Stimulated activated CD8-positive, alpha-beta memory T cell treated with anti-CD3 and anti-CD28 coated beads, Interleukin-7, amount 100 ng/mL, for 24 hours (primary cell): ENCODE results near the gene COL24A1.
A peak's percentile ranks its signal among the peaks of the same experiment; 100 is the strongest.
"Not testable (repeated sequence)": the region's sequence is repeated elsewhere in the genome, so short reads cannot be mapped to it uniquely, and the experiment has no call there.

ENCODE experiments used
- DNase-seq: peaks from one replicate; pipeline ENCODE4 v3.0.0-alpha.2; 2020; ENCODE audit warnings: low read depth

The COL24A1 gene

DNA sequence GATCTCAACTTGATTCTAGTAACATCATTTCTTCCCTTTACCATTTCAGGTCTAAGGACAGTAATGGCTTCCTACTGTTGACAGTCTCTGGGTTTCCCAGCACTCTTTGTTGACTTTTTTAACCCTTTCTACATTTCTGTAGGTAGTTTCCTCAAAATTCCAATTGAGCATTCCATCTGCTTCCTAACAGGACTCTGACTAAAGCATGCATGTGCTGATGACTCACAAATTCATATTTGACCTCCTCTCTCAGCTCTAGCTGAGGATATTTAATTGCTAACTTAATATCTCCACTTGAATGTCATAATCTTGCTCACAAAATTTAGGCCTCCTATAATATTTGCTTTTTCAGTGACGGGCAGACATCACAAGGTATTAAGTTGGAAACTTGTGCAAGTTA is 355.1 kb downstream of the COL24A1 start:
- no peak for DNase-seq

DNA sequence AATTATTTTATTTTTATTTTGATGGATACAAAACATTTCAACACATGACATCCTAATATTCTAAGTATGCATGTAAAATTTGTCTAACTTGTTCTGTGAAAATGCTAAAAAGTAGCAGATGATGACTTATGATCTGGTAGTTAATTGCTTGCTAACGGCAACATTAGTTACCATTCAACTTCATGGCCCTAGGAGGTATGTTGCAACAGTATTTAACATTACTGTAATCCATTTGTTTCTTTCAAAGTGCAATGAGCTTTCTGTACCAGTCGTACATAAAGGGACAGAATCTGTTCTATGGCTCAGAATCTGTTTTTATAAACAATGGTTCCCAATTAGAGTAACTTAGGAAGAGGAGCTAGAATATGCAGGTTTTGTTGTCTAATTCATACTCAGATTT is 356.8 kb downstream of the COL24A1 start:
- DNase-seq: no peak

DNA sequence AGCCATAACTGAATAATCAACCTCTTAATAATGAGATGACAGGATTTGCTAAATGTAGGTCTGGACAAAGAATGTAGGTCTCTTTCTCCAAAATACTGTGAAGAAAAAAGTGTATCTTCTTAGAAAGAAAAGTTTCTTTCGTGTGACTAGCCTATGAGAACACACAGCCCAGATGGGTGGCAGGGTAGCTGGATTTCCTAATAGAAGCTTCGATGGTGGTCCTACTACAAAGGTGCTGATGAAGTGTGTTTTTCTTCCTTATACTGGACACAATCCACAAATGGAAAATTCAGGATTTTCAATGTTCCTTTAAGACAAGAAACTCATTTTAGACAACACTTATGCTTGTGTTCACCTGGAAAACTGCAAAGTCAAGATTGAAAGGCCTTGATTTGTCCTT is 358.2 kb downstream of the COL24A1 start:
- DNase-seq: no peak

DNA sequence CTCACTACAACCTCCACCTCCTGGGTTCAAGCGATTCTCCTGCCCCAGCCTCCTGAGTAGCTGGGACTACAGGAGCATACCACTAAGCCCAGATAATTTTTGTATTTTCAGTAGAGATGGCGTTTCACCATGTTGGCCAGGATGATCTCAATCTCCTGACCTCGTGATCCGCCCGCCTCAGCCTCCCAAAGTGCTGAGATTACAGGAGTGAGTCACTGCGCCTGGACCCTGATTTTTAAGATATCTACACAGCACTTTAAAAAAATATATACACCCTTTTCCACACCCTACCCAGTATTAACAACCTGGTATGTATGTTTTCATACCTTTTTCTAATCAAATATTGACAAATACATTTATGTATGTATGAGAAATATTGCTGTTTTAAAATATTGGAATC is 379.6 kb downstream of the COL24A1 start:
- DNase-seq: not testable (repeated sequence)

DNA sequence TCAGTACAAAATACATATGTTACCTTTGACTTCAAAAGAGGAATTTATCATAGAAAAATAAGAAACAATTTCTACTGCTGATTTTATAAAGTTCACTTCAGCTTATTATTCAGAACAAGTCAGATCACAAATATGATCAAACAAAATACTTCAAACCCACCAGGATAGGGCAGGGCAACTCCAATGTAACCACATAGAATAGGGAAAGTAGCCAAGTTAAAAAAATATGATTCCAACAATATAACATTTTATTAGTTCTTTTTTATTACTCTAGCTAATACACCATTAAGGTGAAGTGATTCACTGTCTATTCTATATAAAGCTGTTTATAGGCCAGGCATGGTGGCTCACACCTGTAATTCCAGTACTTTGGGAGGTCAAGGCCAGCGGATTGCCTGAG is 393.8 kb downstream of the COL24A1 start:
- DNase-seq: no peak

DNA sequence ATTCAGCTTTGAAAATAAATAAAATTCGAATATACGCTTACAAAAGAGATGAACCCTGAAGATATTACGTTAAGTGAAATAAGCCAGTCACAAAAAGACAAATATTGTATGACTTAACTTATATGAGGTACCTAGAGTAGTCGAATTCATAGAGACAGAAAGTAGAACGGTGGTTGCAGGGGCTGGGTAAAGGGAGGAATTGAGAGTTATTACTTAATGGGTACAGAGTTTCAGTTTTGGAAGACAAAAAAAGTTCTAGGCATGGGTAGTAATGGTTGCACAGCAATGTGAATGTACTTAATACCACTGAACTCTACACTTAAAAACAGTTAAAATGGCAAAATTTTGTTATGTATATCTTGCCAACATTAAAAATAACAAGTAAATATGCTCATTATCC is 399.7 kb downstream of the COL24A1 start:
- DNase-seq: no peak

DNA sequence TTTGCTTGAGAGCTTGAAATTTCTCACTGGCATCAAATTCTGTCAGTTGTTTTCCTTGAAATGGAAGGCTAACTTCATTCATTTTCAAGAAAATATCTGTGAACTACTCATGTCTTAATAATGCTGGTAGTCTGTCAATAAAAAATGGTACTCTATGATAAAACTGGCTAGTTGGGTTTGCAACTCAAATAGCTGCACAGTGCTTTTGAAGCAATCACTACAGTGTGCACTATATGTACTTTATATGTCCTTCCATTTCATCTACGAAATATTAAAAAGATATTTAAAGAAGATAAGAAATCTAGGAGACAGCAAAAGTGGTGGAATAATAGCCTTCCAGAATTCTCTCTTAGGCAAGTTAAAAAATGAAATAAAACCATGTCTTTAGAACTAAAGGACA is 408.5 kb downstream of the COL24A1 start:
- DNase-seq: no peak

DNA sequence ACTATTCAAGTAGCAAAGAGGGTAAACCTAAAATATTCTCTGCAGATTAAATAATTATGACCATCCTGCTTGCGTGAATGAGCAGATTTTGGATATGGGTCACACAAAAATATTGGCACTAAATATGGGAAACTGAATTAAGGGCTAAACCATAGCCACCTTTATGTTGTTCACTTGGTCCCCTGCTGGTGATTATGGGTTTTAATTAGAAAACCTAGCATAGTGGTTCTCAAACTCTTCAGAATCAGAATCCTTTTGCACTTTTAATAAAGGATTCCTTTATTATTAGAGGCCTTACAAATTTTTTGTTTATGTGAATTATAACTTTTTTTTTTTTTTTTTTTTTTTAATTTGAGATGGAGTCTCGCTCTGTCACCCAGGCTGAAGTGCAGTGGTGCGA is 409.8 kb downstream of the COL24A1 start:
- DNase-seq: no peak

DNA sequence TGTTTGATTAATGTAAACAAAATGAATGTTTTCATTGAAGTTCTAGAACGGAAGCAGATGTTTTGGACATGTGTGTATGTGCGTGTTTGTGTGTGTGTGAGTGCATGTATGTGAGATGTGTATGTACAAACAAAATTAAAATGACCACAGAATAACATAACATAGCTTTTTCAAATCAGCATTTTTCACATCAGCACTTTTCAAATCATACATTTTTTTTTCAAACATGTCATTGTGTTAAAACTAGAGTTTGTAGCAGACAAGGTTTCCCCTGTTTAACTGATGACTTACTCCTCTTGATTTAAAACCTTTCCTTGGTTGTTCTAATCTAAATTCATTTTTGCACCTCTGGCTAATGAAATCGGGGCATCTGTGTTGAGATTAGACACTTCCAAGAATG is 412.8 kb downstream of the COL24A1 start:
- no peak for DNase-seq

DNA sequence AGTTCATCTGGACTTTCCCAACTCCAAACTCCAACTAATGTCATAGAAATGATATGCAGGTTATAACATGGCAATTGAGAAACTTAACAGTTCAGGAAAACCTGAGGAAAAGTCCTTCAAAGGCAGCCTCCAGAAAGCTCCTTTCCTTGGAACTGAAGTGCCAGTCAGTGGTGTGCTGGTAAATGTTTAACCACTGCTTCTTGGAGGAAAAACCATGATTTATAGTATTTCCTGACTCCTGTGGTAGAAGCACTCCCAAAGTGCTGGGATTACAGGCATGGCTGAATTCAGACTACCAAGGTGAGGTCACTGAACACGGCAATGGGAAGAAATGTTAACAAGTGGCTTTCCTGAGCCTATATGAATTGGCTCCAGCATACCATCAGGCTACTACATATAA is 421.6 kb downstream of the COL24A1 start:
- no peak for DNase-seq

DNA sequence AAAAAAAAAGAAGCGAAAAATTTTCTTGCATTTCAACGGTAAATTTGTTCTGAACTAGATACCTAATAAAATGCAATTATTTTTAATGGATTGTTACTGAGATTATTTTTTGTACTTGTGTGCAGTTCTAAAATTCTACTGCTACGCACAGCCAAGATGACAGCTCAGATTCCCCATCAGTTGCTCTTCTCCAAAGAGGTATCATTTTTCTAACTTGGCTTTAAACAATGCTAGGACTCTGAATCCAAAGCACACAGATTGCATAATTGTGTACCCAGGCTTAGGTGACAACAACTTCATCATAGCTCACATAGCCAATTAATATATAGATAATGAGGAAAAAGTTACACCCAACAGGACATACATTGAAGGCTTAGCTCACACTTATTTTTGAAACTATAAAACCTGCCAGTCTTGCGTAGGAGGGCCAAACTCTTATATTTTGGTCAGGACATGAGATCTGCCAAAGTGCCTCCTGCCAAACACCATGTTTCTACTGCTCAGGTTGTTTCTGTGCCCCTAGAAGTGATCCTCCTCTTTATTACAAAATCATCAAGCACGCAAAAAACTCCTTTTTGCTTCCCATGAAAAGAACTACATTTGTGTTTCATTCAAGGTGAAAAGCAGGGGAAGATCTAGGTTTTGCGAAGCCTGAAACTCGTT is 437.8 kb downstream of the COL24A1 start:
- no peak for DNase-seq

DNA sequence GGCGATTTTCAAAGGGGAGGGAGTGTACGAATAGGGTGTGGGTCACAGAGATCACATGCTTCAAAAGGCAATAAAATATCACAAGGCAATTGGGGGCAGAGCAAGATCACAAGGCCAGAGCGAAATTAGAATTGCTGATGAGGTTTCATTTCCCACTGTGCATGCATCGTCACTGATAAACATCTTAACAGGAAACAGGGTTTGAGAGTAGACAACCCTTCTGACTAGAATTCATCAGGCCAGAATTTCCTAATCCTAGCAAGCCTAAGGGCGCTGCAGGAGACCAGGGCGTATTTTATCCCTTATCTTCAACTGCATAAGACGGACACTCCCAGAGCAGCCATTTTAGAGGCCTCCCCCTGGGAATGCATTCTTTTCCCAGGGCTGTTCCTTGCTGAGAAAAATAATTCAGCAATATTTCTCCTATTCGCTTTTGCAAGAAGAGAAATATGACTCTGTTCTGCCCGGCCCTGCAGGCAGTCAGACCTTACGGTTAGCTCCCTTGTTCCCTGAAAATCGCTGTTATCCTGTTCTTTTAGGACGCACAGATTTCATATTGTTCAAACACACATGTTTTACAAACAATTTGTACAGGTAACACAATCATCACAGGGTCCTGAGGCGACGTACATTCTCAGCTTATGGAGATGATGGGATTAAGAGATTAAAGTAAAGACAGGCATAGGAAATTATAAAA is 442.0 kb downstream of the COL24A1 start:
- not testable (repeated sequence) for DNase-seq

DNA sequence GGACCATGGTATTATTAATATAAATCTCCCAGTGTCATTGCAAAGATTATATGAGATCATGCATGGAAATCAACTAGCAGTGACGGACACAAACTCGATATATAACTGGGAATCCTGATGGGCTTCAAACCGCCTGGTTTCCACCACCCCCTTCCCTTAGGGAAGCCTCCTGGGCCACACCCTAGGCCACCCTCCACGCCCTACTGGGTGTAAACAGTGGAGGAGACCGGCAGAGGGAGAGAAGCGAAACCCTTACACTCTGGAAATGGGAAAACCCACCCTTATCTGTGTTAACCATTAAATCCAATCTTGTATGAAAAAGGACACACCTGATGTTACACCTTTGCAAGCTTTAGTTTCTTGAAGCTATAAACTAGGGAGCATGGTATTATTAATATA is 447.7 kb downstream of the COL24A1 start:
- DNase-seq: no peak

DNA sequence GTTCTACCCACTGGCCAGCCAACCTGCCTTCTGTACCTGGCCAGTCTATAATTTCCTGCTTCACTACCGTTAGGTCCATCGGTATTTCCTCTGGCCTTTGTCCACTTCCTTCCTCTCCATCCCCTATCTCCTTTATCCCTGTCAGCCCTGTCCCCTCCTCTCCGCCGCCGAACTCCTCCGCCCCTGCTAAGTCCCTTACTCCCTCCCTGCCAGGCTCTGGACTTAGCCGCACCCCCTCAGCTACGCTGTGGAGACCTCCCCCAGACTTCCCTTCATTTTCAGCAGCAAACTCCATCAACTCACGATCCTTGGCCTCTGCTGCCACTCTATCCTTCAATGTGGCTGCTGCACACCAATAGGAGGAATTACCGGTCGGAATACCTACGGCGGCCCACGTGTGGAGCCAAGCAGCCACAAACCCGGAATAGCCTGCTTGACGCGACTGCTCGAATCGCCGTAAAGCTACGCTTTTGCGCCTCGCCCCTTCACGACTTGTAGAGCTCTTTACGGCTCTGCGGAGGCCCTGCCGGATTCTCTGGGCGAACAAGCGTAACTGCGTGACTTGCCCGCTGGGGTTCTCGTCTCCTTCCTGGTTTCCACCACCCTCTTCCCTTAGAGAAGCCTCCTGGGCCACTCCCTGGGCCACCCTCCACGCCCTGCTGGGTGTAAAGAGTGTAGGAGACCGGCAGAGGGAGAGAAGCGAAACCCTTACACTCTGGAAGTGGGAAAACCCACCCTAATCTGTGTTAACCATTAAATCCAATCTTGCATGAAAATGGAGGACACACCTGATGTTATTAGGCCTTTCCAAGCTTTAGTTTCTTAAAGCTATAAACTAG is 448.4 kb downstream of the COL24A1 start, which contains the start of gene ZNHIT6:
Gene ZNHIT6, minus strand, starts transcription at position 444 of the 839 bp plus-strand sequence. Its CDS starts 149 bp downstream, at position 295.
- DNase-seq: peak; percentile 59

DNA sequence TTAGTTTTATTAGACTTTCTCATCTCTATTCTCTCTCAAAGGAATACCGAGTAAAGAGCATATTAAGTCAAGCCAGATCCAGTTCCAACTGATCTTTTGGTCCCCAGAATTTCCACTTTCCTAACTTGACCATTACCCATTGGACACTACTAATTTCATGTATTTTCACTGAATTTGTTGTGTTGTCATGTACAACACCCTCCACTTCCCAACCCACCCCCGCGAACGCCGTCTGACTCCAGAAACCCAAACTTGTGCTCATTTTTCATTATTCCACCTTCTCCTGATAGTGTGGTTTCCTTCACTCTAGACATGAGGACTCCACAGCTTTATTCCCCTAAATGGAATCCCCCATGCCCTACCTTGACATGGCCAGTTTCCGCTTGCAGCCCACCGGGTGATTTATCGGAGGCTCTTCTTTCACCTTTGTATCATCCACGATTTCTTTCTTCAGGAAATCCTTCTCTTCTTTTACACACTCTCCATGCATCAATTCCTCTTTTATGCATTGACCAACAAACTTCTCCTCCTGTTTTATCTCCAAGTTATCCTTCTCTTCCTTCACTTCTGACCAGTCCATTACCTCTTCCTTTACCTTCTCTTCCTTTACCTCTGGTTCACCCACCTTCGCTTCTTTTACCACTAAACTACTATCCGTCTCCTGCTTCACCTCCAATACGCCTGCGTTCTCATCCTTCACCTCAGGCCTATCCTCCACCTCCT is 449.1 kb downstream of the COL24A1 start:
- no peak for DNase-seq

DNA sequence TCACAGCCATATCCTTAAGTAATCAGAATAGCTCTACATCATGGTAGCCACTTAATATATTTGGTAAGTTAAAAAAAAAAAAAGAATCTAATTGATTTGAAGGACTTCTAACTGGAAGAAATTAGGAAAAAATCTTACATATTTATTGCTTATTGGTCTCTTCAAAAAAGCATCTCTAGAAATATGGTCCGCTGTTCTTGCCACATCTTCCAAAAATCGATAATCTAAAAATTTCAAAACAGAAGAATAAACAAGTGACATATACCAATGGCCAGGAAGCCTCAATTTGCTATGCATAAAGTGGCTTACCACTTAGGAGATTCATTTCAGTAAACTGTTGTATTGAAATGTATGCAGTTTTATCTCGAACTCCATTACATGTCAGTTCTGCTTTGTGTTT is 450.6 kb downstream of the COL24A1 start:
- no peak for DNase-seq

DNA sequence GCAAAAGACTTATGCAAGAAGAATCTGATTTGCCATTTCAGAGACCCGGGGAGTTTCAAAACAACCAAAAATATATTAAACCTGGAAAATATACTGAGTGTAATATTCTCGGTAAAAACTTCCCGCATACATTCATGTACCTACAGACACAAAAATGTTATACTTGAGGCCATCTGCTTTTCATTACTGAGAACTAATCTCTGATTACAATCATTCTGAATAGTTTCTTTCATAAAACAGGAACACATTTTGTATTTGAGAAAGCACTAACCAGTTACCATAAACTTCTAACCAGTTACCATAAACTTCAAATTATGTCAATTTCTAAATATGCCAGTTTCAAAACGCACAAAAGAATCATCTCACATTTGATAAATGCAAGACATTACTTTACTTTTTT is 456.1 kb downstream of the COL24A1 start:
- no peak for DNase-seq

DNA sequence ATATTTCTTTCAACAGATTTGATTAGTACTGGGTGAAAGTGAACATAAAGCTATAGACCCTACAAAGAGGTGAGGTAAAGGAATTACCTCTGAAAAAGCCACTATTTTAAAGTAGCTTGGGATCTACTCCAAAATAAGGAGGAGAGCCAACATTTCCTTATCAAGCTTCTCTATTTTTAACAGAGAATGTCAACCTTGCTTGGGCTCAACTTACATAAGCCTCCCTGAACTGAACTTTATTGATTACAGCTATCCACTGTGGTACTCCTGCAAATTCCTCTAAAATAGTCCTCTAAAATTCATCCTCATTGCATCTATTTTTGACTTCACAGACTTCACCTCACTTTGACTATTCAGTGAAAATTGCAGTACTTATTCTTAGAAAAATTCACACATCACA is 458.7 kb downstream of the COL24A1 start:
- no peak for DNase-seq

DNA sequence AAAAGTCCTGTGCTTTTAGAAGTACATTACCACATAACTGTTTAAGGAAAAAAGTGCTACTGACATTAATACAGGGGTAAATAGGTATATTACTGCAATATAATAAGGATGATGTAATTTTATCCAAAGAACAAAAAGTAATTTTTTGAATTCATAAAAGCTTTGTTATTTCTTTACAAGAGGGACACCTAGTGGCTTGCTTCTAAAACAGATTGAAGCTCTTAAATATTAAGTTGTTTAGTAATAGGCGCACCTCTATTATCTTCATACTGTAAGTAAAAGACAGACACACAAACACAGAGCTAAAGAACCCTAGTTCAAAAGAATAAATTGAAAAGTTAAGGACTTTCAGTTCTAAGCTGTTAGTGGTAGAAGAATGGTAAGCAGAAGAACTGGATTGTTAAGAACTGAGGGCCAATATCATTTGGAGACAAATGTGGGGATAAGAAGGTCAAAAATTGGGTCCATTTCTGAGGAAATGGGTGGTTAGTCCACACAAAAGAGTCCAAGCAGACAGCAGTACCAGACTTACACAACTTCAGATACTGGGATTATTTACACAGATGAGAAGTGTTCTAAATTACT is 463.8 kb downstream of the COL24A1 start:
- no peak for DNase-seq

DNA sequence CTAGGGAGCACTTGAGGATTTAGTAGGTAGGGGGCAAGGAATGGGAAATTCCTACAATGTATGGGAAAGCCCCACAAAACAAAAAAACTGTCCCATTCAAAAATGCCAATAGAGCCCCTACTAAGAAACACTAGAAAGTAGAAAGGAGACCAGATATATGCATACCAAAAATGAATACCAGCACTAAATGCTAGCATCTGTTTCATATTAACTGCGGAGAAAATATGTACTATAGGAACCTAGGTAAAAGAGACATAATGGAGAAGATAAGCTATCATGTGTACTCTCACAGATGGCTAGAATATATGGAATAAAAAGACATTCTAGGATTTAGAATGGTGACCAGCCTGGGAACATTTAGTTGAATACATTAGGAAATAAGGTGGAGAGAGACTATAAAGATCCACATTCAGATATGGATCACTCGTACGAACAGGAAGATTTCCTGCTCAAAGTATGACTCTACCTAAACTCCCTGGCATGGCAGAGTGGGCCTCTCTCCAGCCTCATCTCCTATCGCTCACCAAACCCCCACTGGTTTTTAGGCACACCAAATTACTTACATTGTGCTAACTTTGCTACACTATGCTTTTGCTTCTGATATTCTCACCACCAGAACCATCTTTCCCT is 466.7 kb downstream of the COL24A1 start:
- DNase-seq: no peak

DNA sequence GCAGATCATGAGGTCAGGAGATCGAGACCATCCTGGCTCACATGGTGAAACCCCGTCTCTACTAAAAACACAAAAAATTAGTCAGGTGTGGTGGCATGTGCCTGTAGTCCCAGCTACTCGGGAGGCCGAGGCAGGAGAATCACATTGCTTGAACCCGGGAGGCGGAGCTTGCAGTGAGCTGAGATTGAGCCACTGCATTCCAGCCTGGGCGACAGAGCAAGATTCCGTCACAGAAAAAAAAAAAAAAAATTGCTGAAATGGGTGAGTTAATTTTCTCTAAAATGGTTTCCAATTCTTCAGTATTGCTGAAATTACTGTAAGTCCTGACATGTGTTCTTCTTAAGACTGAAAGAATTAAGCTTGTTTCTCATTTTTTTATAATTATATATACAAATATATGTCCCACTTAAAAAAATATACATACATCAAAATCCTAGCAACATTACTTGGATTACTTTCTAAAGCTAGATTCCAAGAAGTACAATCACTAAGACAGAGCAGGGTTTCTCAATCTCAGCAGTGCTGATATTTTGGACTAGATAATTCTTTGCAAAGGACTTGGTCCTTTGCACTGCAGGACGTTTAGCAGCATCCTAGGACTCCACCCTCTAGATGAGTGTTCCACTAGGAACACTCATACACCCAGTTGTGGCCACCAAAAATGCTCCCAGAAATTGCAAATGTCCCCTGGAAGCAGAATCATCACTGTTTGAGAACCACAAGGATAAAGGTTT is 473.1 kb downstream of the COL24A1 start:
- DNase-seq: no peak
